ENCODE measurements around the gene TCL1A. TPM values are rescaled to one million over a fixed set of nuclear protein-coding genes. Genes with fewer than 3 reads are reported as not detected.

The TCL1A gene
- polyA plus RNA-seq, 1 donor (not counting 4 experiments of a cell fraction or from before 2014, with no cell fraction given) = not detected

- DNase-seq (ENCODE audit: low read depth, low spot score) (no peak), FAIRE-seq (no peak)
- no peak overlapping the region for H3K4me3 ChIP-seq (ENCODE audit: control insufficient read depth in 2 of 3, extremely low read depth in 1 of 3, insufficient read depth in 2 of 3, low read depth in 1 of 3, low read length in 3 of 3)
- no peak overlapping the region for H3K4me2 ChIP-seq (ENCODE audit: control insufficient read depth, extremely low read depth, insufficient read depth, low read depth, low read length)
- H3K27me3 ChIP-seq (ENCODE audit: control insufficient read depth, extremely low read depth, insufficient read depth, low read length) = no peaks in the 10 kb centered on the region
- H3K79me2 ChIP-seq (ENCODE audit: control insufficient read depth, insufficient read depth, low read length) = no peaks in the 10 kb centered on the region
- no peaks in the 10 kb centered on the region for H4K20me1 ChIP-seq (ENCODE audit: control insufficient read depth, extremely low read depth, insufficient read depth, low read length)
- dilution Hi-C loops (cut with MboI; ENCODE audit: extremely low pct_ligation_motif_present, low sequenced_read_pairs) = no loop called here
- no peaks in the 10 kb centered on the region for H3K9me3 ChIP-seq (ENCODE audit: control insufficient read depth, low read depth, low read length)
- TF ChIP-seq EZH2 (IDR thresholded peaks at IDR 0.05; ENCODE audit: low read length) = no peak
- TF ChIP-seq CTCF (optimal IDR thresholded peaks at IDR 0.05 in 1 of 3, IDR thresholded peaks at IDR 0.05 in 1 of 3, conservative IDR thresholded peaks at IDR 0.05 in 1 of 3; ENCODE audit: extremely low read depth in 1 of 3, insufficient read depth in 2 of 3, low read length in 3 of 3) = no peak
- no peaks in the 10 kb centered on the region for H3K36me3 ChIP-seq (ENCODE audit: control insufficient read depth in 2 of 2, extremely low read depth in 1 of 2, insufficient read depth in 2 of 2, low read length in 2 of 2)
- no peak overlapping the region for H2AFZ ChIP-seq (ENCODE audit: control insufficient read depth, low read length)
- no peaks in the 10 kb centered on the region for H3K4me1 ChIP-seq (ENCODE audit: control insufficient read depth, extremely low read depth, insufficient read depth, low read length)
- no peaks in the 10 kb centered on the region for H3K9me1 ChIP-seq (ENCODE audit: control insufficient read depth, extremely low read depth, insufficient read depth, low read length)
- no peak overlapping the region for H3K9ac ChIP-seq (ENCODE audit: control insufficient read depth, extremely low read depth, insufficient read depth, low read length)
- H3K27ac ChIP-seq (ENCODE audit: control insufficient read depth, insufficient read depth, low read length) = no peak overlapping the region
These were observed 8.7 kb upstream of the TCL1A start for GRCh38 chr14:95722525-95723190.

- no peak overlapping the region for H3K9ac ChIP-seq (ENCODE audit: control insufficient read depth, extremely low read depth, insufficient read depth, low read length)
- no peak for TF ChIP-seq EZH2 (IDR thresholded peaks at IDR 0.05; ENCODE audit: low read length)
- no peak for TF ChIP-seq CTCF (optimal IDR thresholded peaks at IDR 0.05 in 1 of 3, IDR thresholded peaks at IDR 0.05 in 1 of 3, conservative IDR thresholded peaks at IDR 0.05 in 1 of 3; ENCODE audit: extremely low read depth in 1 of 3, insufficient read depth in 2 of 3, low read length in 3 of 3)
- no peaks in the 10 kb centered on the region for H3K9me1 ChIP-seq (ENCODE audit: control insufficient read depth, extremely low read depth, insufficient read depth, low read length)
- H3K79me2 ChIP-seq (ENCODE audit: control insufficient read depth, insufficient read depth, low read length) = no peaks in the 10 kb centered on the region
- no peak for DNase-seq (ENCODE audit: low read depth, low spot score)
- no peak overlapping the region for H3K4me3 ChIP-seq (ENCODE audit: control insufficient read depth in 2 of 3, extremely low read depth in 1 of 3, insufficient read depth in 2 of 3, low read depth in 1 of 3, low read length in 3 of 3)
- no peak overlapping the region for H2AFZ ChIP-seq (ENCODE audit: control insufficient read depth, low read length)
- dilution Hi-C loops (cut with MboI; ENCODE audit: extremely low pct_ligation_motif_present, low sequenced_read_pairs) = no loop called here
- H3K27me3 ChIP-seq (ENCODE audit: control insufficient read depth, extremely low read depth, insufficient read depth, low read length) = no peaks in the 10 kb centered on the region
- H3K4me2 ChIP-seq (ENCODE audit: control insufficient read depth, extremely low read depth, insufficient read depth, low read depth, low read length) = no peak overlapping the region
- no peaks in the 10 kb centered on the region for H4K20me1 ChIP-seq (ENCODE audit: control insufficient read depth, extremely low read depth, insufficient read depth, low read length)
- H3K4me1 ChIP-seq (ENCODE audit: control insufficient read depth, extremely low read depth, insufficient read depth, low read length) = no peaks in the 10 kb centered on the region
- no peak overlapping the region for H3K27ac ChIP-seq (ENCODE audit: control insufficient read depth, insufficient read depth, low read length)
- H3K9me3 ChIP-seq (ENCODE audit: control insufficient read depth, low read depth, low read length) = peaks cover 2% of the 10 kb centered on the region
- no peaks in the 10 kb centered on the region for H3K36me3 ChIP-seq (ENCODE audit: control insufficient read depth in 2 of 2, extremely low read depth in 1 of 2, insufficient read depth in 2 of 2, low read length in 2 of 2)
- no peak for FAIRE-seq
These were observed 1.5 kb downstream of the TCL1A start for GRCh38 chr14:95712398-95712797.

All from keratinocyte (primary cell).